ENCODE data around the gene TAGLN3. TPM values are rescaled to one million over a fixed set of nuclear protein-coding genes. Genes with fewer than 3 reads are reported as not detected.

The TAGLN3 gene
- total and polyA plus RNA-seq, 2 donors from 2014 or later = 0.79 to 5.7 TPM

GRCh38 chr3:112005091-112005672, 6.5 kb downstream of the TAGLN3 start:
- no peak overlapping the region for H3K27ac ChIP-seq (ENCODE audit: low read depth in 2 of 2, low read length in 2 of 2)
- H3K36me3 ChIP-seq (ENCODE audit: control insufficient read depth in 2 of 3, insufficient read depth in 3 of 3, low read length in 3 of 3) = no peaks in the 10 kb centered on the region
- no peak overlapping the region for H3K4me3 ChIP-seq (ENCODE audit: low read length in 3 of 3)
- H3K4me1 ChIP-seq (ENCODE audit: control insufficient read depth in 2 of 3, insufficient read depth in 2 of 3, low read depth in 1 of 3, low read length in 3 of 3) = peaks cover 0 to 22% (median 0%) of the 10 kb centered on the region in 3 donors
- intact Hi-C loops (cut with DNase I) = no loop called here
- H3K9me3 ChIP-seq (ENCODE audit: control insufficient read depth in 2 of 3, insufficient read depth in 1 of 3, low read length in 3 of 3) = no peaks in the 10 kb centered on the region
- DNase-seq (no peak), FAIRE-seq (no peak)
- no peak for TF ChIP-seq CTCF (IDR thresholded peaks at IDR 0.05; ENCODE audit: borderline replicate concordance, extremely low read depth, insufficient read depth)
- H3K27me3 ChIP-seq (ENCODE audit: control insufficient read depth, insufficient read depth, low read length) = no peaks in the 10 kb centered on the region
- no peak overlapping the region for H3K9ac ChIP-seq (ENCODE audit: low read length in 3 of 3)

GRCh38 chr3:112007633-112008032, 8.9 kb downstream of the TAGLN3 start:
- Histone ChIP-seq H3K4me3 (ENCODE audit: low read length in 3 of 3) (no peak overlapping the region), H3K4me1 (ENCODE audit: control insufficient read depth in 2 of 3, insufficient read depth in 2 of 3, low read depth in 1 of 3, low read length in 3 of 3) (peaks cover 0 to 41% (median 13%) of the 10 kb centered on the region in 3 donors), H3K27me3 (ENCODE audit: control insufficient read depth, insufficient read depth, low read length) (no peaks in the 10 kb centered on the region), H3K9ac (ENCODE audit: low read length in 3 of 3) (no peak overlapping the region), H3K9me3 (ENCODE audit: control insufficient read depth in 2 of 3, insufficient read depth in 1 of 3, low read length in 3 of 3) (no peaks in the 10 kb centered on the region), H3K27ac (ENCODE audit: low read depth in 2 of 2, low read length in 2 of 2) (no peak overlapping the region), H3K36me3 (ENCODE audit: control insufficient read depth in 2 of 3, insufficient read depth in 3 of 3, low read length in 3 of 3) (no peaks in the 10 kb centered on the region)
- peak in 1 of 5 donors; percentile 33 for DNase-seq
- no peak for TF ChIP-seq CTCF (IDR thresholded peaks at IDR 0.05; ENCODE audit: borderline replicate concordance, extremely low read depth, insufficient read depth)
- intact Hi-C loops (cut with DNase I) = no loop called here
- no peak for FAIRE-seq

GRCh38 chr3:112009670-112010069, 10.9 kb downstream of the TAGLN3 start:
- Histone ChIP-seq H3K9ac (ENCODE audit: low read length in 3 of 3) (no peak overlapping the region), H3K27ac (ENCODE audit: low read depth in 2 of 2, low read length in 2 of 2) (no peak overlapping the region), H3K27me3 (ENCODE audit: control insufficient read depth, insufficient read depth, low read length) (no peaks in the 10 kb centered on the region), H3K4me3 (ENCODE audit: low read length in 3 of 3) (no peak overlapping the region), H3K4me1 (ENCODE audit: control insufficient read depth in 2 of 3, insufficient read depth in 2 of 3, low read depth in 1 of 3, low read length in 3 of 3) (peaks cover 0 to 49% (median 17%) of the 10 kb centered on the region in 3 donors), H3K36me3 (ENCODE audit: control insufficient read depth in 2 of 3, insufficient read depth in 3 of 3, low read length in 3 of 3) (no peaks in the 10 kb centered on the region), H3K9me3 (ENCODE audit: control insufficient read depth in 2 of 3, insufficient read depth in 1 of 3, low read length in 3 of 3) (no peaks in the 10 kb centered on the region)
- intact Hi-C loops (cut with DNase I) = no loop called here
- FAIRE-seq = no peak
- no peak for TF ChIP-seq CTCF (IDR thresholded peaks at IDR 0.05; ENCODE audit: borderline replicate concordance, extremely low read depth, insufficient read depth)
- DNase-seq = no peak

GRCh38 chr3:112010636-112011035, 11.9 kb downstream of the TAGLN3 start:
- FAIRE-seq = no peak
- peak in 2 of 5 donors; percentile 34 for DNase-seq

More at GRCh38 chr3:112010636-112011035, 11.9 kb downstream of the TAGLN3 start:
- TF ChIP-seq CTCF (IDR thresholded peaks at IDR 0.05; ENCODE audit: borderline replicate concordance, extremely low read depth, insufficient read depth) = no peak
- Histone ChIP-seq H3K9me3 (ENCODE audit: control insufficient read depth in 2 of 3, insufficient read depth in 1 of 3, low read length in 3 of 3) (no peaks in the 10 kb centered on the region), H3K36me3 (ENCODE audit: control insufficient read depth in 2 of 3, insufficient read depth in 3 of 3, low read length in 3 of 3) (no peaks in the 10 kb centered on the region), H3K9ac (ENCODE audit: low read length in 3 of 3) (no peak overlapping the region), H3K27me3 (ENCODE audit: control insufficient read depth, insufficient read depth, low read length) (no peaks in the 10 kb centered on the region), H3K27ac (ENCODE audit: low read depth in 2 of 2, low read length in 2 of 2) (peak overlapping the region; percentile 54 to 61), H3K4me1 (ENCODE audit: control insufficient read depth in 2 of 3, insufficient read depth in 2 of 3, low read depth in 1 of 3, low read length in 3 of 3) (peaks cover 0 to 49% (median 17%) of the 10 kb centered on the region in 3 donors), H3K4me3 (ENCODE audit: low read length in 3 of 3) (no peak overlapping the region)
- intact Hi-C loops (cut with DNase I) = no loop called here
